Endothelial cell (in vitro differentiated cells): ENCODE data around the gene LRCH1. TPM values are rescaled to one million over a fixed set of nuclear protein-coding genes. Genes with fewer than 3 reads are reported as not detected.

Source experiments
- DNase-seq: peaks from one replicate; pipeline ENCODE4 v3.0.0; 2021; ENCODE audit warnings: low spot score
- H3K27ac Mint-ChIP-seq: one replicate; pipeline ENCODE4 v1.8.0; 2021; ENCODE audit warnings: mixed read lengths, inconsistent platforms; ENCODE audit not compliant: unreplicated experiment
- H3K27me3 Mint-ChIP-seq: one replicate; pipeline ENCODE4 v1.8.0; 2021; ENCODE audit warnings: mild to moderate bottlenecking, moderate library complexity, mixed read lengths, inconsistent platforms; ENCODE audit not compliant: unreplicated experiment
- H3K36me3 Mint-ChIP-seq: one replicate; pipeline ENCODE4 v1.8.0; 2021; ENCODE audit warnings: mild to moderate bottlenecking, low read depth, mixed read lengths, inconsistent platforms; ENCODE audit not compliant: unreplicated experiment
- H3K4me1 Mint-ChIP-seq: one replicate; pipeline ENCODE4 v1.8.0; 2021; ENCODE audit warnings: mild to moderate bottlenecking, mixed read lengths, inconsistent platforms; ENCODE audit not compliant: unreplicated experiment
- H3K4me3 Mint-ChIP-seq: one replicate; pipeline ENCODE4 v1.8.0; 2021; ENCODE audit warnings: mild to moderate bottlenecking, mixed read lengths, inconsistent platforms; ENCODE audit not compliant: unreplicated experiment
- H3K9me3 Mint-ChIP-seq: one replicate; pipeline ENCODE4 v1.8.0; 2021; ENCODE audit warnings: mixed read lengths, inconsistent platforms; ENCODE audit not compliant: unreplicated experiment
- total RNA-seq: library from RNA; stranded (reverse); fragmentation: NEBNext Ultra II Directional; extraction: Animal tissue kit (Norgen Biotek cat#: 25700); gene quantifications from one replicate; pipeline ENCODE4 v1.2.1, GENCODE V29; 2021; ENCODE audit not compliant: unreplicated experiment
- TF ChIP-seq, protein P1 (sequence below): fragments of 200-600 bp; sonication (generic); IDR thresholded peaks from one replicate; pipeline ENCODE4 v1.5.0; 2021; ENCODE audit warnings: antibody characterized with exemption; ENCODE audit not compliant: unreplicated experiment

Gene LRCH1
- total RNA-seq, 1 donor from 2014 or later: 45.6 TPM

GRCh38 chr13:46637213-46637612 is 84.2 kb downstream of the LRCH1 start:
- Mint-ChIP-seq H3K4me1 (peaks cover 47% of the 10 kb centered on the region), H3K27me3 (peaks cover 12% of the 10 kb centered on the region), H3K36me3 (peaks cover 26% of the 10 kb centered on the region), H3K9me3 (no peaks in the 10 kb centered on the region), H3K4me3 (no peak overlapping the region), H3K27ac (no peak overlapping the region)
- no peak for DNase-seq
- TF ChIP-seq, protein P1, sequence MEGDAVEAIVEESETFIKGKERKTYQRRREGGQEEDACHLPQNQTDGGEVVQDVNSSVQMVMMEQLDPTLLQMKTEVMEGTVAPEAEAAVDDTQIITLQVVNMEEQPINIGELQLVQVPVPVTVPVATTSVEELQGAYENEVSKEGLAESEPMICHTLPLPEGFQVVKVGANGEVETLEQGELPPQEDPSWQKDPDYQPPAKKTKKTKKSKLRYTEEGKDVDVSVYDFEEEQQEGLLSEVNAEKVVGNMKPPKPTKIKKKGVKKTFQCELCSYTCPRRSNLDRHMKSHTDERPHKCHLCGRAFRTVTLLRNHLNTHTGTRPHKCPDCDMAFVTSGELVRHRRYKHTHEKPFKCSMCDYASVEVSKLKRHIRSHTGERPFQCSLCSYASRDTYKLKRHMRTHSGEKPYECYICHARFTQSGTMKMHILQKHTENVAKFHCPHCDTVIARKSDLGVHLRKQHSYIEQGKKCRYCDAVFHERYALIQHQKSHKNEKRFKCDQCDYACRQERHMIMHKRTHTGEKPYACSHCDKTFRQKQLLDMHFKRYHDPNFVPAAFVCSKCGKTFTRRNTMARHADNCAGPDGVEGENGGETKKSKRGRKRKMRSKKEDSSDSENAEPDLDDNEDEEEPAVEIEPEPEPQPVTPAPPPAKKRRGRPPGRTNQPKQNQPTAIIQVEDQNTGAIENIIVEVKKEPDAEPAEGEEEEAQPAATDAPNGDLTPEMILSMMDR: no peak

DNA sequence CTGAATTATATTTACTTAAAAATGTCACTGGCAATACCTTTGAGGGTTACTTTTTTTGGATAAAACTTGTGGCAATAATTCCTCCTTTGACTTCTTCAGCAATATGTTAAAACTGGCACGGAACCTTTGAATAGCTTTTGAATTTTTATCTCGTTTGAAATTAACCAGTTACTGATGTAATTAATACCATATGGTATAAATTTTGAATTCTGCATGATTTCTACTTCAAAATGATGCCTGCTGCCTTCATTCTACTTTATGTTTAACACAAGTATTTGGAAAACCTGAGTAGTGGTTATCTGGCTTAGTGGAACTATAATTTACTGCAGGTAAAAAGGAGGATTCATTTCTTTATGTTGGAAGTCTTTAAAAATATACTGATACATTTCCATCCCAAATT is 85.3 kb downstream of the LRCH1 start:
- Mint-ChIP-seq H3K27ac (no peak overlapping the region), H3K27me3 (peaks cover 13% of the 10 kb centered on the region), H3K36me3 (peaks cover 26% of the 10 kb centered on the region), H3K4me1 (peaks cover 55% of the 10 kb centered on the region), H3K4me3 (no peak overlapping the region), H3K9me3 (no peaks in the 10 kb centered on the region)
- no peak for DNase-seq
- TF ChIP-seq, protein P1: no peak

- TF ChIP-seq, protein P1: no peak
- Mint-ChIP-seq H3K27ac (no peak overlapping the region), H3K4me1 (peaks cover 58% of the 10 kb centered on the region), H3K27me3 (peaks cover 8% of the 10 kb centered on the region), H3K36me3 (peaks cover 19% of the 10 kb centered on the region), H3K4me3 (no peak overlapping the region), H3K9me3 (no peaks in the 10 kb centered on the region)
- no peak for DNase-seq
Measured at GRCh38 chr13:46639033-46639981, 86.3 kb downstream of the LRCH1 start.

DNA sequence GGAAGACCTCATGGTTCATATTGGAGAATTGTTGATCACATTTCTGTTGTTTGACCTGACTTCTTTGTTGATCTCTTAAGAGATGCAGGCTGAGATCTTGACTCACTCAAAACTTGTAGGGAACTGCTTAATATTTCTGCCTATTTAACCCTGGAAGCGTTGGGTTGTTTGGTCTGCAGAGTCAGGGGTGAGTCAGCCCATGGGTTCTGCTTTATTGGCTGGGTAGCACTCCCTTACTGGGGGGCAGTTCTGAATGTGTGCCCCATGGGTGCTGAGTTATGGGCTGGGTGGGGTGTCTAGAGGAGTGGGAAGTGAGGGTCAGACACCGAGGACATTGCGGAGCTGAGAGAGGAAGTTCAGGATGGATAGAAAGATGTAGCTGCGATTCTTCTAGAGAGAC is 87.9 kb downstream of the LRCH1 start:
- Mint-ChIP-seq H3K4me3 (no peak overlapping the region), H3K27me3 (peaks cover 4% of the 10 kb centered on the region), H3K36me3 (peaks cover 11% of the 10 kb centered on the region), H3K4me1 (peaks cover 58% of the 10 kb centered on the region), H3K27ac (peak overlapping the region; percentile 2), H3K9me3 (no peaks in the 10 kb centered on the region)
- no peak for DNase-seq
- TF ChIP-seq, protein P1: no peak
